ENCODE measurements around the gene KARS1.

The KARS1 gene

DNA sequence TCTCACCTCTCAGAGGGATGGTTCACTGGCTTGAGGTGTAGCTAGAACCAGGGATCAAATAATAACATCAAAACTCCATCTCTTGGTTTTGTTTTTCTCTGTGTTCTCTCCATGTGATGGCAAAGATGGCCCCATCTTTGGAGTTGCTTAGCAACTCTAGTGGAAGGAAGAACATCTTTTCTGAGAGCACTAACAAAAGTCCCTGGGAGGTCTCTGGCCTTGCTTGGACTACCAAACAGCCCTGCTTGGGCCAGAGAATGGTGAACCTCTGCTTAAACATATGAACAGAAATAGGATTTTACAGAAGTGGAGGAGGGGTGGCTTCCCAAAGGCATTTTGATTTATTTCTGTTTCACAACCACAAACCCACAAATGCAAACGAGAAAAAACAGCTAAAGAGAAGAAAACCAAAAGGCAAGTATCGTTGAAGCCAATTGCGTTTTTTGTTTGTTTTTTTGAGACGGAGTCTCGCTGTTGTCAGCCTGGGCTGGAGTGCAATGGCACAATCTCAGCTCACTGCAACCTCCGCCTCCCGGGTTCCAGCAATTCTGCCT, 68.1 kb downstream of the KARS1 start:
- no peak for DNase-seq (ENCODE audit: low read depth)

DNA sequence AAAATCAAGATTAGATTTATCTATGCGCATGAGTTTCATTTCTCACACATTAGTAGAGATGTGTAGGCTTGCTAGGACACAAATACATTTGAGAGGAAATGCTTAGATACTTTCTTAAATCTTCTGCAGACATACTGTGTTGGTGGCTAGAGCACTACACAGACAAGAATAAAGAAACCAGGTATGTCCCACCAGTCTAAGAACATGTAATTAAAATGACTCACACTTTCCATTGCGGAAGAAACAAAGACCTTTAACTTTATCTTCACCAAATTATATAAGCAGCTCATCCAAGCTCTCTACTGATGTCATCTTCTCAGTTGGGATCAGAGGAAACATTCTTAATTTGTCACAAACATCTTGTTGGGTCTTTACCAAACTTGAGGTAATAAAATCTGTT, 68.7 kb downstream of the KARS1 start:
- no peak for DNase-seq (ENCODE audit: low read depth)

- DNase-seq (ENCODE audit: low read depth), result no peak
Measured at GRCh38 chr16:75578212-75578611, 69.3 kb downstream of the KARS1 start.
